Neutrophil (primary cell): ENCODE results near the gene CCNH.

ENCODE experiments used
- H3K27ac ChIP-seq: fragments of 200-600 bp; sonication (generic); 2 replicates; pipeline ENCODE4 v1.5.1; 2016; ENCODE audit warnings: mild to moderate bottlenecking, moderate library complexity
- H3K27me3 ChIP-seq: fragments of 200-600 bp; sonication (generic); 2 replicates; pipeline ENCODE4 v1.6.0; 2016; ENCODE audit warnings: mild to moderate bottlenecking
- H3K36me3 ChIP-seq: fragments of 200-600 bp; sonication (generic); 2 replicates; pipeline ENCODE4 v1.5.1; 2017
- H3K4me1 ChIP-seq, 2 experiments: fragments of 200-600 bp in 1 of 2; sonication (generic) in 1 of 2; 1 replicate in 1 of 2; 2 replicates in 1 of 2; pipeline versions ENCODE4 v1.5.1 to v1.6.1; 2013 to 2016; ENCODE audit warnings: low read depth in 1 of 2, low read length in 1 of 2, mild to moderate bottlenecking in 1 of 2, moderate library complexity in 1 of 2; ENCODE audit not compliant: control insufficient read depth in 1 of 2, insufficient read depth in 1 of 2
- H3K4me3 ChIP-seq, 2 experiments: fragments of 200-600 bp in 1 of 2; sonication (generic) in 1 of 2; 1 replicate in 1 of 2; 2 replicates in 1 of 2; pipeline ENCODE4 v1.5.1; 2013 to 2016; ENCODE audit warnings: low read depth in 1 of 2, low read length in 1 of 2, mild to moderate bottlenecking in 1 of 2, moderate library complexity in 1 of 2
- H3K9me3 ChIP-seq: fragments of 200-600 bp; sonication (generic); 2 replicates; pipeline ENCODE4 v1.5.1; 2016
- TF ChIP-seq, protein P1 (sequence below): fragments of 200-600 bp; sonication (generic); IDR thresholded peaks from 2 replicates; pipeline ENCODE4 v1.5.1; 2016; ENCODE audit warnings: antibody characterized with exemption

CCNH gene

DNA sequence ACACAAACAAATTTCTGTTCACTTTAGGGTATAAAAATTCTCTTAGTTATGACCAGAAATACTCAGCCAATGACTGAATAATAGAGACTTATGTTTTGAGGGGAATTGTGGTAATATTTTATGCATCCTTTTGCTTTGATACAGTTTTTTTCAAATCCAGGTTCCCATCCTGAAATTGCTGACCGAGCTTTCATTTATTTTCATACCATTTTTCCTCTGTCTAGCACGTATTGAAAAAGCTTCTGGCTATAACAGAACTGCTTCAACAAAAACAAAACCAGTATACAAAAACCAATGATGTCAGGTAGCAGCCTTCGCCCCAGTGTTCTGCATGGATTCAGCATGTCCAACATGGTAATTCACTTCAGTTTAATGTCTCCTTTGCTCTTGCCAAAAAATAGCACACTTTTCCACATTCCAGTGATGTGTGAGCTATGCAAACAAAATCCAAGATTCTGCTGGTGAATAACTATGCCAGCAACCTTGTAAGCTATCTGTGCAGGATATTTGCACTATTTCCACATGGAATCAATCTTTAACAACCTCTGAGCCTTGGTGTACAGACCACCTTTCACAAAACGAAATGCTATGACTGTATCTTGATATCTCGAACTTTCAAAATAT lies 22.0 kb downstream of the CCNH start:
- Histone ChIP-seq H3K27ac (peak overlapping the region; percentile 1), H3K4me3 (no peak overlapping the region), H3K4me1 (peaks cover 13 to 14% of the 10 kb centered on the region in 2 experiments), H3K9me3 (no peaks in the 10 kb centered on the region), H3K36me3 (peaks cover 93% of the 10 kb centered on the region), H3K27me3 (no peaks in the 10 kb centered on the region)
- TF ChIP-seq, protein P1, sequence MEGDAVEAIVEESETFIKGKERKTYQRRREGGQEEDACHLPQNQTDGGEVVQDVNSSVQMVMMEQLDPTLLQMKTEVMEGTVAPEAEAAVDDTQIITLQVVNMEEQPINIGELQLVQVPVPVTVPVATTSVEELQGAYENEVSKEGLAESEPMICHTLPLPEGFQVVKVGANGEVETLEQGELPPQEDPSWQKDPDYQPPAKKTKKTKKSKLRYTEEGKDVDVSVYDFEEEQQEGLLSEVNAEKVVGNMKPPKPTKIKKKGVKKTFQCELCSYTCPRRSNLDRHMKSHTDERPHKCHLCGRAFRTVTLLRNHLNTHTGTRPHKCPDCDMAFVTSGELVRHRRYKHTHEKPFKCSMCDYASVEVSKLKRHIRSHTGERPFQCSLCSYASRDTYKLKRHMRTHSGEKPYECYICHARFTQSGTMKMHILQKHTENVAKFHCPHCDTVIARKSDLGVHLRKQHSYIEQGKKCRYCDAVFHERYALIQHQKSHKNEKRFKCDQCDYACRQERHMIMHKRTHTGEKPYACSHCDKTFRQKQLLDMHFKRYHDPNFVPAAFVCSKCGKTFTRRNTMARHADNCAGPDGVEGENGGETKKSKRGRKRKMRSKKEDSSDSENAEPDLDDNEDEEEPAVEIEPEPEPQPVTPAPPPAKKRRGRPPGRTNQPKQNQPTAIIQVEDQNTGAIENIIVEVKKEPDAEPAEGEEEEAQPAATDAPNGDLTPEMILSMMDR, result no peak

DNA sequence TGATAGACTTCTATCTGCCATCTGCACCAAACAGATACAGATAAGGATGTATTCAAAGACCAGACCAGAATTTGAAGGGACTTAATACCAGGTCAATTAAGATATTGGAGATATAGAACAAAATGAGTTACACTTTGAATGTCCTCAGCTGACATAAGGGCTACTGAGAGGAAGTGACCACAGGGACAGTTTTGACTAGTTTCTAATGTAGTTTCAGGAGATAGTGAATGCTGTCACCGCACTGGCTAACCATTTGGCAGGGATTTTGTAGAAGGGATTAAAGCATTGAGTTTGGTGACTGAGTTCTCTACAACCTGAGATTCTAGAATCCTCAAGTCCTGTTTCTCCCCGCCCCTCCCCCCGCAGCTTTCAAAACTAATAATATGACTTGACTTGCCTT lies 22.7 kb downstream of the CCNH start:
- Histone ChIP-seq H3K4me1 (peaks cover 13% of the 10 kb centered on the region in 2 experiments), H3K4me3 (no peak overlapping the region), H3K27me3 (no peaks in the 10 kb centered on the region), H3K36me3 (peaks cover 89% of the 10 kb centered on the region), H3K27ac (peak overlapping the region; percentile 8), H3K9me3 (no peaks in the 10 kb centered on the region)
- TF ChIP-seq, protein P1, result no peak

DNA sequence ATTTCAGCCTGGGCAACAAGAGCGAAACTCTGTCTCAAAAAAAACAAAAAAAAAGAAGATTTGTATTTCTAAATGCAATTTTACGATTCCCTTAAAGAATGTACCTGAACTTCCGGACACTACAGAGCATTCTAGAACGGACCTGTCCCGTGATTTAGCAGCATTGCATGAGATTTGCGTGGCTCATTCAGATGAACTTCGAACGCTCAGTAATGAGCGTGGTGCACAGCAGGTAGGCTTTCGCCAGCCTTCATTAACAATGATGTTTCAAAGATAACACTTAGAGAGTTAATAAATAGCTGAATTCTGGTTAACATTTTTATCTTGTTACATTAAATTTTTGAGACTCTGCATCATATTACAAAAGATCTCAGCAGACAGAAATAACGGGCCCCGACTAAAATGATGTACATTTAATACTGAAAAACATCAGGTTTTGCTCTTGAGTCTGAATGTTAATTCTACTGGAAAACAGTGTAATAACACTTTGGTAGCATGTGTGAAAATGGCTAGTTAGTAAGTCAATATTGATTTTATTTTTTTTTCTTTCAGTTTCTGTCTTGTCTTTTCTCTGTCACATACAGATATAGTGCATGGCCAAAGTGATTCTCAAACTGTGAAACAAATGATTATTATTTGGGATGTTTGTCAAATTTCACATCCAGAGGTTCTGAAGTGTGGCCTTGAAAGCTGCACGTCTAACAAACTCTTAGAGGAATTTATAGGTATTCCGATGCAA lies 23.3 kb downstream of the CCNH start:
- Histone ChIP-seq H3K9me3 (no peaks in the 10 kb centered on the region), H3K4me1 (peaks cover 7% of the 10 kb centered on the region in 2 experiments), H3K27me3 (no peaks in the 10 kb centered on the region), H3K36me3 (peaks cover 90% of the 10 kb centered on the region), H3K27ac (peak overlapping the region; percentile 8), H3K4me3 (no peak overlapping the region)
- TF ChIP-seq, protein P1, result no peak

DNA sequence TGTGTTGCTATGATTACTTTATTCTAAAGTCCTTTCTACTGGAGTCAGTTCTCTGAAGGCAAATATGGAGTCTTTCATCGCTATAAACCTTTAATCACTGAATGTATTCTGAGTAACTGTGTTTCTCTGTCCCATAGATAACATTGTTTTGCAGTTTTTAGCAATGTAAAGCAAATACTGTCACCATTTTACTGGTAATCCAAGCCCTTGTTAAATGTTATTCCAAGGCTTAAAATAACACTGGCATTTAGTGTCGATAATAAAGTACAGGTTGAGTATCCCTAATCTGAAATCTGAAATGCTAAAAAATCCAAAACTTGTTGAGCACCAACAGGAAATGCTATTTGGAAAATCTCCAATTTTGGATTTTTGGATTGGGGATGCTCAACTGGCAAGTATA lies 24.6 kb downstream of the CCNH start:
- Histone ChIP-seq H3K27ac (no peak overlapping the region), H3K4me3 (no peak overlapping the region), H3K9me3 (no peaks in the 10 kb centered on the region), H3K36me3 (peaks cover 90% of the 10 kb centered on the region), H3K27me3 (no peaks in the 10 kb centered on the region), H3K4me1 (peaks cover 0 to 3% of the 10 kb centered on the region in 2 experiments)
- TF ChIP-seq, protein P1, result no peak

DNA sequence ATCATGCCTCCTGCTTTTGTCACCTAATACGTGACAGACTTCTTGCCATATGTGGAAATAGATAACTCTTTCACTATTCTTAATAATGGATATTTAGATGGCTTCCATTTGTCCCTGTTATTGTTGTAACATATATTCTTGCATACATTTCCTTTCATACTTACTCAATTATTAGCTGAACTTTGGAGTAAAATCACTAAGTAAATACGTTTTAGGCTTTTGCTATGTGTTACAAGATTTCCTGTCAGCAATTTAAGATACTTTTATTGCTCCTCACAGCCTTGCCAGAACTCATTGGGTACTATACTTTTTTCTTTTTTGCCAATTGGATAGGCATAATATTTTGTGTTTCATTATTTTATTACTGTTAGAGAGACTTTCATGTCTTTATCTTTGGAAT lies 26.9 kb downstream of the CCNH start:
- Histone ChIP-seq H3K27me3 (no peaks in the 10 kb centered on the region), H3K9me3 (no peaks in the 10 kb centered on the region), H3K27ac (no peak overlapping the region), H3K36me3 (peaks cover 87% of the 10 kb centered on the region), H3K4me1 (peaks cover 0 to 3% of the 10 kb centered on the region in 2 experiments), H3K4me3 (no peak overlapping the region)
- TF ChIP-seq, protein P1, result no peak
